Smooth muscle cell (in vitro differentiated cells): ENCODE data around the gene OR2V1. TPM values are rescaled to one million over a fixed set of nuclear protein-coding genes. Genes with fewer than 3 reads are reported as not detected.

Source experiments
- DNase-seq: peaks from one replicate; lab custom pipeline; 2025; ENCODE audit not compliant: unreplicated experiment; lab: John Stamatoyannopoulos, UW
- H2AFZ ChIP-seq: fragments of 200-600 bp; sonication (generic); 2 replicates; pipeline ENCODE4 v1.6.0; 2016; ENCODE audit warnings: antibody characterized with exemption, low read depth, mild to moderate bottlenecking
- H3F3A ChIP-seq: fragments of 200-600 bp; sonication (generic); 2 replicates; pipeline ENCODE4 v1.6.0; 2017; ENCODE audit warnings: antibody characterized with exemption, low read depth
- H3K27ac ChIP-seq: fragments of 200-600 bp; sonication (generic); 2 replicates; pipeline ENCODE4 v1.5.1; 2016; ENCODE audit warnings: low read depth, mild to moderate bottlenecking
- H3K27me3 ChIP-seq: fragments of 200-600 bp; sonication (generic); 2 replicates; pipeline ENCODE4 v1.6.1; 2016; ENCODE audit warnings: low read depth, mild to moderate bottlenecking
- H3K36me3 ChIP-seq: fragments of 200-600 bp; sonication (generic); 2 replicates; pipeline ENCODE4 v1.5.1; 2016; ENCODE audit warnings: low read depth
- H3K4me1 ChIP-seq: fragments of 200-600 bp; sonication (generic); 2 replicates; pipeline ENCODE4 v1.5.1; 2016; ENCODE audit warnings: low read depth
- H3K4me2 ChIP-seq: fragments of 200-600 bp; sonication (generic); 2 replicates; pipeline ENCODE4 v1.6.0; 2016; ENCODE audit warnings: mild to moderate bottlenecking
- H3K4me3 ChIP-seq: fragments of 200-600 bp; sonication (generic); 2 replicates; pipeline ENCODE4 v1.5.1; 2016; ENCODE audit warnings: mild to moderate bottlenecking
- H3K79me2 ChIP-seq: fragments of 200-600 bp; sonication (generic); 2 replicates; pipeline ENCODE4 v1.6.0; 2016; ENCODE audit warnings: low read depth, mild to moderate bottlenecking
- H3K9ac ChIP-seq: fragments of 200-600 bp; sonication (generic); 2 replicates; pipeline ENCODE4 v1.6.0; 2016; ENCODE audit warnings: low read depth
- H3K9me3 ChIP-seq: fragments of 200-600 bp; sonication (generic); replicated peaks from 2 replicates; pipeline ENCODE4 v1.5.1; 2016; ENCODE audit warnings: low read depth
- H4K20me1 ChIP-seq: fragments of 200-600 bp; sonication (generic); 2 replicates; pipeline ENCODE4 v1.6.0; 2016; ENCODE audit warnings: low read depth
- WGBS: methylation state at CpG from one replicate; pipeline ENCODE4 v1.1.7; 2016; ENCODE audit warnings: low lambda C conversion rate; 5-methylcytosine and 5-hydroxymethylcytosine counted together
- polyA plus RNA-seq: library from polyadenylated mRNA; unstranded; fragments of >200 nt; fragmentation: Nextera tagmentation; extraction: Ambion mirVana; gene quantifications from 2 replicates; pipeline ENCODE4 v1.2.1, GENCODE V29; 2016
- total RNA-seq: library from RNA; depleted of rRNA; stranded (reverse); fragments of >200 nt; gene quantifications from 2 replicates; pipeline ENCODE4 v1.2.3, GENCODE V29; 2014
- TF ChIP-seq, protein P1 (sequence below): fragments of 200-600 bp; sonication (generic); IDR thresholded peaks from 2 replicates; pipeline ENCODE4 v1.5.1; 2017; ENCODE audit warnings: borderline replicate concordance, mild to moderate bottlenecking, antibody characterized with exemption; ENCODE audit not compliant: insufficient read depth, poor library complexity, severe bottlenecking

OR2V1 gene
- total and polyA plus RNA-seq, 2 experiments from 2014 or later, result not detected

- Histone ChIP-seq H2AFZ (no peak overlapping the region), H3K4me3 (no peak overlapping the region), H3K9me3 (no peaks in the 10 kb centered on the region), H4K20me1 (no peaks in the 10 kb centered on the region), H3K79me2 (no peaks in the 10 kb centered on the region), H3K4me1 (no peaks in the 10 kb centered on the region), H3K36me3 (no peaks in the 10 kb centered on the region), H3K27me3 (peaks cover 10% of the 10 kb centered on the region), H3K4me2 (no peak overlapping the region), H3F3A (no peaks in the 10 kb centered on the region), H3K9ac (no peak overlapping the region), H3K27ac (no peak overlapping the region)
- TF ChIP-seq, protein P1, sequence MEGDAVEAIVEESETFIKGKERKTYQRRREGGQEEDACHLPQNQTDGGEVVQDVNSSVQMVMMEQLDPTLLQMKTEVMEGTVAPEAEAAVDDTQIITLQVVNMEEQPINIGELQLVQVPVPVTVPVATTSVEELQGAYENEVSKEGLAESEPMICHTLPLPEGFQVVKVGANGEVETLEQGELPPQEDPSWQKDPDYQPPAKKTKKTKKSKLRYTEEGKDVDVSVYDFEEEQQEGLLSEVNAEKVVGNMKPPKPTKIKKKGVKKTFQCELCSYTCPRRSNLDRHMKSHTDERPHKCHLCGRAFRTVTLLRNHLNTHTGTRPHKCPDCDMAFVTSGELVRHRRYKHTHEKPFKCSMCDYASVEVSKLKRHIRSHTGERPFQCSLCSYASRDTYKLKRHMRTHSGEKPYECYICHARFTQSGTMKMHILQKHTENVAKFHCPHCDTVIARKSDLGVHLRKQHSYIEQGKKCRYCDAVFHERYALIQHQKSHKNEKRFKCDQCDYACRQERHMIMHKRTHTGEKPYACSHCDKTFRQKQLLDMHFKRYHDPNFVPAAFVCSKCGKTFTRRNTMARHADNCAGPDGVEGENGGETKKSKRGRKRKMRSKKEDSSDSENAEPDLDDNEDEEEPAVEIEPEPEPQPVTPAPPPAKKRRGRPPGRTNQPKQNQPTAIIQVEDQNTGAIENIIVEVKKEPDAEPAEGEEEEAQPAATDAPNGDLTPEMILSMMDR, result no peak
- DNase-seq, result no peak
- 49% methylated on average over 3 of the region's 3 CpGs for WGBS
Observed at GRCh38 chr5:181156758-181157157, 25.8 kb upstream of the OR2V1 start.

DNA sequence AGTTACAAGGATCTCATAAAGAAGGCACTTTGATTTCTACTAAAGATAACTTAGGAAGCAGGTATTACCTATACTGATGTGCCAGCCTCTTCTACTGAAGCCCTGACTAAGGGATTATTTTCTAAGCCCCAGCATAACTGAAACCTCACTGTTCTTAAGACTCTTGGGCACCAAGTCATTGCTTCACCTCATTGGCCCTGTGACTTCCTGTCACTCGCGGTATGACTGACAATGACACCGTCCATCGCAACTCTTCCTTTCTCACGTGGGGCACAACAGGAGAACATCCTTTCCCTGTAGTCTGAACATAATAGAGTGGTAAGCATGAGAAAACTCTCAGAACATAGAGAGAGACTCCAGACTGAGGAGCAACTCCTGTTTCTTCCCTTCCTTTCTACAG, 22.8 kb upstream of the OR2V1 start:
- TF ChIP-seq, protein P1, result no peak
- no peak for DNase-seq
- no peaks in the 10 kb centered on the region for H3K79me2 ChIP-seq
- H3K4me1 ChIP-seq, result no peaks in the 10 kb centered on the region
- H3K9ac ChIP-seq, result no peak overlapping the region
- H3K27ac ChIP-seq, result no peak overlapping the region
- H3K36me3 ChIP-seq, result no peaks in the 10 kb centered on the region
- peaks cover 10% of the 10 kb centered on the region for H3K27me3 ChIP-seq
- no peak overlapping the region for H2AFZ ChIP-seq
- no peaks in the 10 kb centered on the region for H3K9me3 ChIP-seq
- 80% methylated on average over 5 of the region's 5 CpGs for WGBS
- no peak overlapping the region for H3K4me3 ChIP-seq
- no peaks in the 10 kb centered on the region for H3F3A ChIP-seq
- H3K4me2 ChIP-seq, result no peak overlapping the region
- H4K20me1 ChIP-seq, result no peaks in the 10 kb centered on the region

GRCh38 chr5:181152406-181152805, 21.4 kb upstream of the OR2V1 start:
- 64% methylated on average over 9 of the region's 9 CpGs for WGBS

GRCh38 chr5:181151146-181151545, 20.2 kb upstream of the OR2V1 start:
- Histone ChIP-seq H3K9ac (no peak overlapping the region), H3K36me3 (no peaks in the 10 kb centered on the region), H3K4me2 (no peak overlapping the region), H3F3A (no peaks in the 10 kb centered on the region), H3K9me3 (no peaks in the 10 kb centered on the region), H3K4me1 (no peaks in the 10 kb centered on the region), H3K4me3 (no peak overlapping the region), H4K20me1 (no peaks in the 10 kb centered on the region), H3K27ac (no peak overlapping the region), H3K27me3 (peaks cover 1% of the 10 kb centered on the region), H3K79me2 (no peaks in the 10 kb centered on the region), H2AFZ (no peak overlapping the region)
- DNase-seq, result no peak
- WGBS, result 54% methylated on average over 9 of the region's 9 CpGs
- TF ChIP-seq, protein P1, result no peak

More at GRCh38 chr5:181152406-181152805, 21.4 kb upstream of the OR2V1 start:
- Histone ChIP-seq H3K9me3 (no peaks in the 10 kb centered on the region), H3K79me2 (no peaks in the 10 kb centered on the region), H3K4me3 (no peak overlapping the region), H3K9ac (no peak overlapping the region), H3F3A (no peaks in the 10 kb centered on the region), H4K20me1 (no peaks in the 10 kb centered on the region), H3K27me3 (peaks cover 4% of the 10 kb centered on the region), H3K36me3 (no peaks in the 10 kb centered on the region), H3K4me2 (no peak overlapping the region), H2AFZ (no peak overlapping the region), H3K4me1 (no peaks in the 10 kb centered on the region), H3K27ac (no peak overlapping the region)
- DNase-seq, result no peak
- TF ChIP-seq, protein P1, result no peak
